Epithelial cell of esophagus (primary cell): ENCODE results near the gene CD52.

Experiments
- DNase-seq: peaks from one replicate; pipeline ENCODE4 v3.0.0; 2010; ENCODE audit warnings: low read depth
- H3K4me3 ChIP-seq: 2 replicates; pipeline ENCODE4 v1.5.1; 2011; ENCODE audit warnings: mild to moderate bottlenecking, low read length, control low read depth
- CTCF ChIP-seq: IDR thresholded peaks from 2 replicates; pipeline ENCODE4 v1.5.1; 2011; ENCODE audit warnings: low read depth, mild to moderate bottlenecking, low read length, control low read depth, inconsistent platforms; ENCODE audit not compliant: insufficient read depth; ENCODE audit errors: missing control alignments

The CD52 gene, protein sequence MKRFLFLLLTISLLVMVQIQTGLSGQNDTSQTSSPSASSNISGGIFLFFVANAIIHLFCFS

GRCh38 chr1:26317612-26318337 is at the start of gene CD52:
CD52 (plus strand) TSS chr1:26317958; CDS start chr1:26318018, 60 bp downstream.
- no peak for DNase-seq
- no peak for TF ChIP-seq CTCF
- H3K4me3 ChIP-seq, result no peak within 1 kb of the TSS

- DNase-seq, result no peak
- no peak overlapping the region for H3K4me3 ChIP-seq
- no peak for TF ChIP-seq CTCF
Measured at GRCh38 chr1:26268290-26269197, 49.2 kb upstream of the CD52 start.

DNA sequence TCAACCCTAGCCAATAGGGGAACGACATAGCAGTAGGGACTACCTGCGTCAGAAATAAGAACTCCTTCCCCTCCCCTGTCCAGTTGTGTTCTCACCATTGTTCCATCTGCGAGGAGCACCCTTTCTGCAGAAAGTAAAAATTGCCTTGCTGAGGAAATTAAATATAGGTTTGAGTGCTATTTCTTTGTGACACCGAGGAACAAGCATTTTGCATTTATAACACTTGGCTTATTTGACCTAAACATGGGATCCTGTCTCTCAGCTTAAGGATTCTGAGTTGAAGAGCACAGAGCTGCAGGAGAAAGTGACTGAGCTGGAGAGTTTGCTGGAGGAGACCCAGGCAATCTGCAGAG is 48.6 kb upstream of the CD52 start:
- no peak for DNase-seq
- no peak overlapping the region for H3K4me3 ChIP-seq
- TF ChIP-seq CTCF, result no peak

- no peak for TF ChIP-seq CTCF
- DNase-seq, result peak; percentile 91
- H3K4me3 ChIP-seq, result no peak overlapping the region
Measured at GRCh38 chr1:26274801-26275425, 42.8 kb upstream of the CD52 start.

GRCh38 chr1:26275580-26276431 is 42.0 kb upstream of the CD52 start:
- no peak overlapping the region for H3K4me3 ChIP-seq
- peak; percentile 70 for TF ChIP-seq CTCF
- DNase-seq, result peak; percentile 99

GRCh38 chr1:26276432-26276838 is 41.3 kb upstream of the CD52 start:
- no peak for TF ChIP-seq CTCF
- no peak overlapping the region for H3K4me3 ChIP-seq

More at GRCh38 chr1:26276432-26276838, 41.3 kb upstream of the CD52 start:
- DNase-seq, result no peak
